Measurements from ENCODE around the gene ABLIM3.

The ABLIM3 gene

DNA sequence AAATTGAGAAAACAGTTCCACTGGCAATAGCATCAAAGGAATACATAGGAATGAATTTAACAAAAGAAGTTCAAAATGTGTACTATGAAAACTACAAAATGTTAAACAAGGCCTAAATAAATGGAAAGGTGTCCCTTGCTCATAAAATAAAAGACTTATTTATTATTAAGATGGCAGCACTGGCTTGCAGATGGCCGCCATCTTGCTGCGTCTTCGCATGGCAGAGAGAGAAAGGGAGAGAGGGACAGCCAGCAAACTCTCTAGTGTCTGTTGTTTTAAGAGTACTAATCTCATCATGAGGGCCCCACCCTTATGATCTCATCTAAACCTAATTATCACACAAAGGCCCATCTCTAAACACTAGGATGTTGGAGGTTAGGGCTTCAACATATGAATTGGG is 47.1 kb downstream of the ABLIM3 start:
- TF ChIP-seq REST (IDR thresholded peaks at IDR 0.05; ENCODE audit: low read depth) (no peak), EP300 (IDR thresholded peaks at IDR 0.05; ENCODE audit: borderline replicate concordance) (no peak), ZBTB7A (IDR thresholded peaks at IDR 0.05; ENCODE audit: low read depth) (no peak), FOXM1 (IDR thresholded peaks at IDR 0.05; ENCODE audit: borderline replicate concordance, low read depth) (no peak), CEBPB (IDR thresholded peaks at IDR 0.05) (no peak), RAD21 (IDR thresholded peaks at IDR 0.05; ENCODE audit: low read depth) (no peak), TCF12 (IDR thresholded peaks at IDR 0.05; ENCODE audit: low read depth) (no peak), TEAD4 (IDR thresholded peaks at IDR 0.05) (no peak), YY1 (IDR thresholded peaks at IDR 0.05; ENCODE audit: low read depth) (no peak), NFIC (IDR thresholded peaks at IDR 0.05) (no peak)
- TF ChIP-seq, protein P1, sequence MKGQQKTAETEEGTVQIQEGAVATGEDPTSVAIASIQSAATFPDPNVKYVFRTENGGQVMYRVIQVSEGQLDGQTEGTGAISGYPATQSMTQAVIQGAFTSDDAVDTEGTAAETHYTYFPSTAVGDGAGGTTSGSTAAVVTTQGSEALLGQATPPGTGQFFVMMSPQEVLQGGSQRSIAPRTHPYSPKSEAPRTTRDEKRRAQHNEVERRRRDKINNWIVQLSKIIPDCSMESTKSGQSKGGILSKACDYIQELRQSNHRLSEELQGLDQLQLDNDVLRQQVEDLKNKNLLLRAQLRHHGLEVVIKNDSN (IDR thresholded peaks at IDR 0.05), result no peak

GRCh38 chr5:149195337-149195887 is 54.1 kb downstream of the ABLIM3 start:
- no peak for TF ChIP-seq MAX (IDR thresholded peaks at IDR 0.05)
- no peak for TF ChIP-seq TEAD4 (IDR thresholded peaks at IDR 0.05)
- TF ChIP-seq NFIC (IDR thresholded peaks at IDR 0.05), result no peak
- no peak for TF ChIP-seq TCF12 (IDR thresholded peaks at IDR 0.05; ENCODE audit: low read depth)
- TF ChIP-seq REST (IDR thresholded peaks at IDR 0.05; ENCODE audit: low read depth), result no peak

- no peak for TF ChIP-seq EGR1 (IDR thresholded peaks at IDR 0.05)
- no peak for TF ChIP-seq NFIC (IDR thresholded peaks at IDR 0.05)
- TF ChIP-seq EP300 (IDR thresholded peaks at IDR 0.05; ENCODE audit: borderline replicate concordance), result no peak
- TF ChIP-seq, protein P1 (IDR thresholded peaks at IDR 0.05), result no peak
- no peak for TF ChIP-seq TAF1 (IDR thresholded peaks at IDR 0.05; ENCODE audit: low read depth)
- no peak for TF ChIP-seq RAD21 (IDR thresholded peaks at IDR 0.05; ENCODE audit: low read depth)
- TF ChIP-seq YY1 (IDR thresholded peaks at IDR 0.05; ENCODE audit: low read depth), result no peak
Observed at GRCh38 chr5:149195962-149196361, 54.7 kb downstream of the ABLIM3 start.

GRCh38 chr5:149198148-149198547 is 56.9 kb downstream of the ABLIM3 start:
- TF ChIP-seq TEAD4 (IDR thresholded peaks at IDR 0.05) (no peak), MAX (IDR thresholded peaks at IDR 0.05) (no peak), CEBPB (IDR thresholded peaks at IDR 0.05) (no peak), NFIC (IDR thresholded peaks at IDR 0.05) (no peak), TCF12 (IDR thresholded peaks at IDR 0.05; ENCODE audit: low read depth) (no peak), REST (IDR thresholded peaks at IDR 0.05; ENCODE audit: low read depth) (no peak), FOXM1 (IDR thresholded peaks at IDR 0.05; ENCODE audit: borderline replicate concordance, low read depth) (no peak), EGR1 (IDR thresholded peaks at IDR 0.05) (no peak), TAF1 (IDR thresholded peaks at IDR 0.05; ENCODE audit: low read depth) (no peak), ZBTB7A (IDR thresholded peaks at IDR 0.05; ENCODE audit: low read depth) (no peak), RAD21 (IDR thresholded peaks at IDR 0.05; ENCODE audit: low read depth) (no peak), YY1 (IDR thresholded peaks at IDR 0.05; ENCODE audit: low read depth) (no peak), CREB1 (IDR thresholded peaks at IDR 0.05; ENCODE audit: low read depth) (no peak), EP300 (IDR thresholded peaks at IDR 0.05; ENCODE audit: borderline replicate concordance) (no peak)
- TF ChIP-seq, protein P1 (IDR thresholded peaks at IDR 0.05), result no peak
